Measurements from ENCODE around the gene LIX1L.

LIX1L gene

GRCh38 chr1:145991735-145992412 is 34.1 kb upstream of the LIX1L start:
- DNase-seq: no peak
- Histone ChIP-seq H3K27me3 (replicated peaks in 2 of 5; ENCODE audit: control insufficient read depth in 4 of 5, insufficient read depth in 5 of 5, low read length in 4 of 5) (no peaks in the 10 kb centered on the region), H3K9me3 (ENCODE audit: control extremely low read depth in 1 of 5, control insufficient read depth in 4 of 5, insufficient read depth in 2 of 5, low read depth in 1 of 5, low read length in 4 of 5) (no peaks in the 10 kb centered on the region), H3K4me3 (ENCODE audit: control insufficient read depth in 1 of 7, extremely low read depth in 1 of 7, insufficient read depth in 4 of 7, low read depth in 2 of 7, low read length in 6 of 7) (peak overlapping the region in 4 of 7 experiments; percentile 88 to 99 (median 97)), H3K4me1 (ENCODE audit: control extremely low read depth in 1 of 4, control insufficient read depth in 4 of 4, insufficient read depth in 4 of 4, low read length in 3 of 4) (peaks cover 24 to 33% (median 29%) of the 10 kb centered on the region in 4 experiments), H3K27ac (ENCODE audit: insufficient read depth in 1 of 2, low read depth in 1 of 2, low read length in 2 of 2, poor library complexity in 1 of 2, severe bottlenecking in 2 of 2) (peak overlapping the region; percentile 28 to 93), H3K36me3 (ENCODE audit: control insufficient read depth in 4 of 4, insufficient read depth in 4 of 4, low read length in 3 of 4) (peaks cover 8 to 38% (median 25%) of the 10 kb centered on the region in 4 experiments)
- ChIA-PET CTCF (interaction anchor here (1.8 to 11.9 kb wide), 4 partner anchors 10 to 16 kb away, joined by 4 to 126 read pairs (median 11); no protein-coding TSS in a partner anchor), POLR2A (no interaction called here)
- 70% methylated on average over 2 of the region's 10 CpGs for WGBS (ENCODE audit: insufficient coverage)

- whole genome bisulfite sequencing (ENCODE audit: insufficient coverage): 100% methylated on average over 6 of the region's 7 CpGs
- Histone ChIP-seq H3K4me3 (ENCODE audit: control insufficient read depth in 1 of 7, extremely low read depth in 1 of 7, insufficient read depth in 4 of 7, low read depth in 2 of 7, low read length in 6 of 7) (no peak overlapping the region), H3K27ac (ENCODE audit: insufficient read depth in 1 of 2, low read depth in 1 of 2, low read length in 2 of 2, poor library complexity in 1 of 2, severe bottlenecking in 2 of 2) (peak overlapping the region in 1 of 2 experiments; percentile 22), H3K27me3 (replicated peaks in 2 of 5; ENCODE audit: control insufficient read depth in 4 of 5, insufficient read depth in 5 of 5, low read length in 4 of 5) (no peaks in the 10 kb centered on the region), H3K4me1 (ENCODE audit: control extremely low read depth in 1 of 4, control insufficient read depth in 4 of 4, insufficient read depth in 4 of 4, low read length in 3 of 4) (peaks cover 29 to 42% (median 37%) of the 10 kb centered on the region in 4 experiments), H3K9me3 (ENCODE audit: control extremely low read depth in 1 of 5, control insufficient read depth in 4 of 5, insufficient read depth in 2 of 5, low read depth in 1 of 5, low read length in 4 of 5) (no peaks in the 10 kb centered on the region), H3K36me3 (ENCODE audit: control insufficient read depth in 4 of 4, insufficient read depth in 4 of 4, low read length in 3 of 4) (peaks cover 8 to 36% (median 25%) of the 10 kb centered on the region in 4 experiments)
- POLR2A ChIA-PET: interaction anchor here (0.6 to 0.7 kb wide), 2 partner anchors 17 to 24 kb away, joined by 3 to 6 read pairs; no protein-coding TSS in a partner anchor
- no peak for DNase-seq
- CTCF ChIA-PET: interaction anchor here (0.7 to 11.9 kb wide), 6 partner anchors 11 to 134 kb away, joined by 3 to 126 read pairs (median 3); no protein-coding TSS in a partner anchor
These were observed 32.5 kb upstream of the LIX1L start for GRCh38 chr1:145990249-145990855.

GRCh38 chr1:145988773-145989172 is 31.0 kb upstream of the LIX1L start:
- no peaks in the 10 kb centered on the region for H3K9me3 ChIP-seq (ENCODE audit: control extremely low read depth in 1 of 5, control insufficient read depth in 4 of 5, insufficient read depth in 2 of 5, low read depth in 1 of 5, low read length in 4 of 5)
- no peak overlapping the region for H3K4me3 ChIP-seq (ENCODE audit: control insufficient read depth in 1 of 7, extremely low read depth in 1 of 7, insufficient read depth in 4 of 7, low read depth in 2 of 7, low read length in 6 of 7)
- WGBS (ENCODE audit: insufficient coverage): 100% methylated on average over 1 of the region's 5 CpGs
- CTCF ChIA-PET: interaction anchor here (1.2 to 11.9 kb wide), 4 partner anchors 11 to 20 kb away, joined by 3 to 126 read pairs (median 4); no protein-coding TSS in a partner anchor
- POLR2A ChIA-PET: interaction anchor here (0.8 kb wide), 1 partner anchor 15 kb away, joined by 5 read pairs; no protein-coding TSS in a partner anchor
- peak overlapping the region in 1 of 2 experiments; percentile 12 for H3K27ac ChIP-seq (ENCODE audit: insufficient read depth in 1 of 2, low read depth in 1 of 2, low read length in 2 of 2, poor library complexity in 1 of 2, severe bottlenecking in 2 of 2)
- H3K27me3 ChIP-seq (replicated peaks in 2 of 5; ENCODE audit: control insufficient read depth in 4 of 5, insufficient read depth in 5 of 5, low read length in 4 of 5): no peaks in the 10 kb centered on the region
- peaks cover 0 to 21% (median 13%) of the 10 kb centered on the region in 4 experiments for H3K36me3 ChIP-seq (ENCODE audit: control insufficient read depth in 4 of 4, insufficient read depth in 4 of 4, low read length in 3 of 4)
- H3K4me1 ChIP-seq (ENCODE audit: control extremely low read depth in 1 of 4, control insufficient read depth in 4 of 4, insufficient read depth in 4 of 4, low read length in 3 of 4): peaks cover 23 to 39% (median 37%) of the 10 kb centered on the region in 4 experiments
- no peak for DNase-seq

- peaks cover 0 to 12% (median 5%) of the 10 kb centered on the region in 4 experiments for H3K36me3 ChIP-seq (ENCODE audit: control insufficient read depth in 4 of 4, insufficient read depth in 4 of 4, low read length in 3 of 4)
- CTCF ChIA-PET: interaction anchor here (11.9 kb wide), 1 partner anchor 10 kb away, joined by 126 read pairs; no protein-coding TSS in a partner anchor
- no peak for DNase-seq
- H3K4me1 ChIP-seq (ENCODE audit: control extremely low read depth in 1 of 4, control insufficient read depth in 4 of 4, insufficient read depth in 4 of 4, low read length in 3 of 4): peaks cover 14 to 35% (median 32%) of the 10 kb centered on the region in 4 experiments
- no peak overlapping the region for H3K27ac ChIP-seq (ENCODE audit: insufficient read depth in 1 of 2, low read depth in 1 of 2, low read length in 2 of 2, poor library complexity in 1 of 2, severe bottlenecking in 2 of 2)
- POLR2A ChIA-PET: no interaction called here
- H3K4me3 ChIP-seq (ENCODE audit: control insufficient read depth in 1 of 7, extremely low read depth in 1 of 7, insufficient read depth in 4 of 7, low read depth in 2 of 7, low read length in 6 of 7): no peak overlapping the region
- no peaks in the 10 kb centered on the region for H3K9me3 ChIP-seq (ENCODE audit: control extremely low read depth in 1 of 5, control insufficient read depth in 4 of 5, insufficient read depth in 2 of 5, low read depth in 1 of 5, low read length in 4 of 5)
- no peaks in the 10 kb centered on the region for H3K27me3 ChIP-seq (replicated peaks in 2 of 5; ENCODE audit: control insufficient read depth in 4 of 5, insufficient read depth in 5 of 5, low read length in 4 of 5)
- 100% methylated on average over 1 of the region's 1 CpG for WGBS (ENCODE audit: insufficient coverage)
These were observed 30.1 kb upstream of the LIX1L start for GRCh38 chr1:145987926-145988325.

GRCh38 chr1:145986551-145986950 is 28.7 kb upstream of the LIX1L start:
- Histone ChIP-seq H3K27ac (ENCODE audit: insufficient read depth in 1 of 2, low read depth in 1 of 2, low read length in 2 of 2, poor library complexity in 1 of 2, severe bottlenecking in 2 of 2) (no peak overlapping the region), H3K9me3 (ENCODE audit: control extremely low read depth in 1 of 5, control insufficient read depth in 4 of 5, insufficient read depth in 2 of 5, low read depth in 1 of 5, low read length in 4 of 5) (no peaks in the 10 kb centered on the region), H3K4me1 (ENCODE audit: control extremely low read depth in 1 of 4, control insufficient read depth in 4 of 4, insufficient read depth in 4 of 4, low read length in 3 of 4) (peaks cover 12 to 29% (median 21%) of the 10 kb centered on the region in 4 experiments), H3K36me3 (ENCODE audit: control insufficient read depth in 4 of 4, insufficient read depth in 4 of 4, low read length in 3 of 4) (no peaks in the 10 kb centered on the region), H3K27me3 (replicated peaks in 2 of 5; ENCODE audit: control insufficient read depth in 4 of 5, insufficient read depth in 5 of 5, low read length in 4 of 5) (no peaks in the 10 kb centered on the region), H3K4me3 (ENCODE audit: control insufficient read depth in 1 of 7, extremely low read depth in 1 of 7, insufficient read depth in 4 of 7, low read depth in 2 of 7, low read length in 6 of 7) (no peak overlapping the region)
- 98% methylated on average over 5 of the region's 6 CpGs for WGBS (ENCODE audit: insufficient coverage)
- ChIA-PET CTCF (interaction anchor here (0.6 to 1.0 kb wide), 3 partner anchors 10 to 142 kb away, joined by 3 to 5 read pairs (median 3); partner anchors contain the start of genes NUDT17 and TXNIP), POLR2A (no interaction called here)
- no peak for DNase-seq

- H3K27me3 ChIP-seq (replicated peaks in 2 of 5; ENCODE audit: control insufficient read depth in 4 of 5, insufficient read depth in 5 of 5, low read length in 4 of 5): no peaks in the 10 kb centered on the region
These were observed 28.0 kb upstream of the LIX1L start for GRCh38 chr1:145985502-145986439.

More at GRCh38 chr1:145985502-145986439, 28.0 kb upstream of the LIX1L start:
- peaks cover 12 to 30% (median 23%) of the 10 kb centered on the region in 4 experiments for H3K4me1 ChIP-seq (ENCODE audit: control extremely low read depth in 1 of 4, control insufficient read depth in 4 of 4, insufficient read depth in 4 of 4, low read length in 3 of 4)
- no peaks in the 10 kb centered on the region for H3K36me3 ChIP-seq (ENCODE audit: control insufficient read depth in 4 of 4, insufficient read depth in 4 of 4, low read length in 3 of 4)
- CTCF ChIA-PET: interaction anchor here (0.8 to 1.3 kb wide), 4 partner anchors 8 to 62 kb away, joined by 3 to 5 read pairs (median 4); partner anchors contain the start of gene TXNIP
- peak in 2 of 3 donors; percentile 63 to 71 for DNase-seq
- POLR2A ChIA-PET: interaction anchor here (0.8 kb wide), 1 partner anchor 12 kb away, joined by 3 read pairs; no protein-coding TSS in a partner anchor
- H3K9me3 ChIP-seq (ENCODE audit: control extremely low read depth in 1 of 5, control insufficient read depth in 4 of 5, insufficient read depth in 2 of 5, low read depth in 1 of 5, low read length in 4 of 5): no peaks in the 10 kb centered on the region
- WGBS (ENCODE audit: insufficient coverage): 67% methylated on average over 5 of the region's 15 CpGs
- peak overlapping the region in 1 of 2 experiments; percentile 52 for H3K27ac ChIP-seq (ENCODE audit: insufficient read depth in 1 of 2, low read depth in 1 of 2, low read length in 2 of 2, poor library complexity in 1 of 2, severe bottlenecking in 2 of 2)
- peak overlapping the region in 3 of 7 experiments; percentile 19 to 51 (median 49) for H3K4me3 ChIP-seq (ENCODE audit: control insufficient read depth in 1 of 7, extremely low read depth in 1 of 7, insufficient read depth in 4 of 7, low read depth in 2 of 7, low read length in 6 of 7)

Data from common myeloid progenitor, CD34-positive (primary cell).